Glutamatergic neuron (in vitro differentiated cells): ENCODE measurements around the gene TMEM51. TPM values are rescaled to one million over a fixed set of nuclear protein-coding genes. Genes with fewer than 3 reads are reported as not detected.

Experiments
- DNase-seq: peaks from one replicate; pipeline ENCODE4 v3.0.0; 2022
- H3K27ac Mint-ChIP-seq: one replicate; pipeline ENCODE4 v1.8.0; 2020; ENCODE audit warnings: mild to moderate bottlenecking, mixed read lengths, inconsistent platforms; ENCODE audit not compliant: unreplicated experiment
- H3K27me3 Mint-ChIP-seq: one replicate; pipeline ENCODE4 v1.8.0; 2020; ENCODE audit warnings: mild to moderate bottlenecking, moderate library complexity, mixed read lengths, inconsistent platforms; ENCODE audit not compliant: unreplicated experiment
- H3K36me3 Mint-ChIP-seq: one replicate; pipeline ENCODE4 v1.8.0; 2020; ENCODE audit warnings: mild to moderate bottlenecking, mixed read lengths, inconsistent platforms; ENCODE audit not compliant: unreplicated experiment
- H3K4me1 Mint-ChIP-seq: one replicate; pipeline ENCODE4 v1.8.0; 2020; ENCODE audit warnings: mild to moderate bottlenecking, low read depth, mixed read lengths, inconsistent platforms; ENCODE audit not compliant: unreplicated experiment
- H3K4me3 Mint-ChIP-seq: one replicate; pipeline ENCODE4 v1.8.0; 2020; ENCODE audit warnings: mild to moderate bottlenecking, mixed read lengths, inconsistent platforms; ENCODE audit not compliant: unreplicated experiment
- H3K9me3 Mint-ChIP-seq: one replicate; pipeline ENCODE4 v1.8.0; 2020; ENCODE audit warnings: mild to moderate bottlenecking, moderate library complexity, mixed read lengths, inconsistent platforms; ENCODE audit not compliant: unreplicated experiment
- CTCF ChIP-seq: fragments of 200-600 bp; sonication (generic); IDR thresholded peaks from one replicate; pipeline ENCODE4 v1.5.0; 2021; ENCODE audit not compliant: partially characterized antibody, unreplicated experiment
- total RNA-seq: library from RNA; stranded (reverse); fragmentation: NEBNext Ultra II Directional; extraction: Animal tissue kit (Norgen Biotek cat#: 25700); gene quantifications from one replicate; pipeline ENCODE4 v1.2.1, GENCODE V29; 2021; ENCODE audit not compliant: unreplicated experiment

Gene TMEM51
- total RNA-seq, 1 donor from 2014 or later = 3.2 TPM

DNA sequence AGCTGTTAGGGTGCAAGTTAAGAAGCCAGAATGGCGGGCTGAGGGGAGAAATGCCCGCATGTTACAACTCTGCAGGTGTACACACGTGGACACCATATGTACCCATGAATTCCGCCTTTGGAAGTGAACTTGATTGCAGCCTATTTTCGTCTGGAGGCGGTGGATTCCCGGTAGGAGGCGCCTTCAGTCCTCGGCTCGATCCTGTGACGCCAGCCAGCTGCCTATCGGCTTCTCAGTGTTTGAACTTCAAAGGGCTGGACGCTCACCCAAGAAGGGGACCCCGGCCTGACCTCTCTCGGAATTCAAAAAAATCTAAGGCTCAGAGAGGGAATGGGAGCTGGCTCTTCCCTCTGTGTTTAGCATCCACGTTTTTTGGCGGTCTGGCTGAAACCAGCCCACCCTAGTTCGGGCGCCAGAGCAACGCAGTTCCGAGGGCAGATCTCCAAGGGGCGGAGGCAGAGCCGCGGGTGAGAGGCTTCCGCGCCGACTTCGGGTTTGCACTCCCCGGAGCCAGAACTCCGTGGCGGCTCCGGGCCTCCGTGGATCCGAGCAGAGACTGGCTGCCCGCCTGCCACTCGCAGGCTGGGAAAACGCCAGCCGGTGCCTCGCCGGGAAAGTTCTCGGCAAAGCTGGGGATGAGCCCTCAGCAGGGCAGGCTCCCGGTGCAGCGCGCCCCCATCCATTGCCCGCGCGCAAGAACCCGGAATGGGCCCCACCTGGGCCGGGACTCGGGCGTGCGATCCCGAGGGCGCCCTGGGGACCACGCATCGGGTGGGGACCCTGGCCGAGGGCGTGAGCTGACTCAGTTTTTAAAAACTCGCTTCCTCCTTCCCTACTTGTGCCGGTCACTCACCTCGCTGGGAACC, 996 bp upstream of the TMEM51 start:
- Mint-ChIP-seq H3K27ac (no peak overlapping the region), H3K4me3 (peak overlapping the region; percentile 91), H3K9me3 (peaks cover 11% of the 10 kb centered on the region), H3K27me3 (peaks cover 16% of the 10 kb centered on the region), H3K4me1 (peaks cover 20% of the 10 kb centered on the region), H3K36me3 (no peaks in the 10 kb centered on the region)
- no peak for TF ChIP-seq CTCF
- peak; percentile 77 for DNase-seq

DNA sequence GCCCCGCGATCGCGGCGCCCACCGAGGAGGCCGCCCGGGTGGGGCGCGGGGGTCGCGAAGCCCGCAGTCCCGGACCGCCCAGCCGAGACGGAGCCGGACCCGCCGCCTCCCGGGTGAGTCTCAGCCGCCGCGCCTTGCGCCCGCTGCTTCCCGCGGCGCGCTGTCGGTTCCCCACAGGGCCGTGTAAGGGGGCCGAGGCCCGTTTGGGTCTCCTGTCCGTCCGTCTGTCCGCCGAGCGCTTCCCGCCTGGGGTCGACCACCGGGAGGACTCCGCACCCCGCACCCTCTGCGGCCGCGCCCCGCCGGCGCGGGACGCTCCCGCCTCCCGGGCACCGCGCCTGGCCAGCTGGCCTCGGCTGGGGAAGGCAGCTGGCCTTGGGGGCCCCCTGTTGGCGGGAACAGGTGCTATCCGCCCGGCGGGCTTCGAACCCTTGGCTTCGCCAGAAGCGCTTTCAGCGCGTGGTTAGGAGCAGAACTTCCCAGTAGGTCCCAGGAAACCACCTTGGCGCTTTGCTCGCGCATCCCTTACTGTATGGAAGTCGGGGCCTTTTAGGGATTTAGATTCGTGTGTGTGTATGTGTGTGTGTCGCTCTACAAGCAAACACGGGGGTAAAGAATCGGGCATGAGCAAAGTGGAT, 414 bp downstream of the TMEM51 start:
- Mint-ChIP-seq H3K36me3 (no peaks in the 10 kb centered on the region), H3K27ac (peak overlapping the region; percentile 78), H3K4me1 (peaks cover 15% of the 10 kb centered on the region), H3K27me3 (peaks cover 11% of the 10 kb centered on the region), H3K4me3 (peak overlapping the region; percentile 84), H3K9me3 (peaks cover 11% of the 10 kb centered on the region)
- peak; percentile 80 for TF ChIP-seq CTCF
- peak; percentile 81 for DNase-seq

DNA sequence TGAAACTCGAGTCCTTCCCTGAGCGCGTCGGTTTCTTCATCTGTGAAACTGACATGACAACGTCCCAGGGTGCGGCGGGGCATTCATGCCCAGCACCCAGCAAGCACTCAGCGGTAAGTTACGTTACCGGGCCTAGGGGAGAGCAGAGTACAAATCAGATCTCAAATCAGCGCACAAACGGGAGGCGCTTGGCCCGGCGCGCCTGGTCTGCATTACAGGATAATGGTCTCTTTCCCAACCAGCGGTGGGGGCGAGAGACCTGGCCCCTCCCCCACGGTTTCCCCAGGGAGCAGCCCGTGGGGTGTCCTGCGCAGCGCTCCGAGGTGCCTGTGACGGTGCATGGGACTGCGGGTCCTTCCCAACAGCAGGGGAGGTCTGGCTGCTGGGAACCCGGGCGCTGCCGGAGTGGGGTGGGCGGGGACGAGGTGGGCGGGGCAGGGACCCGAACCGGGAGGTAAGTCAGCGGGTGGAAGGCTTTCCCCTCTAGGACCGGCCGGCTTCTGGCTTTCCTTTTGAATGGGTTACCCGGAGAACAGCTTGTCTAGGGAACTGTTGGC, 1.0 kb downstream of the TMEM51 start:
- peaks cover 11% of the 10 kb centered on the region for H3K27me3 Mint-ChIP-seq
- TF ChIP-seq CTCF = no peak
- H3K4me3 Mint-ChIP-seq = peak overlapping the region; percentile 84
- H3K36me3 Mint-ChIP-seq = no peaks in the 10 kb centered on the region
- peaks cover 11% of the 10 kb centered on the region for H3K9me3 Mint-ChIP-seq
- H3K4me1 Mint-ChIP-seq = peaks cover 15% of the 10 kb centered on the region
- peak; percentile 58 for DNase-seq
- H3K27ac Mint-ChIP-seq = peak overlapping the region; percentile 78

- no peak for TF ChIP-seq CTCF
- Mint-ChIP-seq H3K36me3 (no peaks in the 10 kb centered on the region), H3K27ac (peak overlapping the region; percentile 59), H3K27me3 (peaks cover 11% of the 10 kb centered on the region), H3K4me3 (no peak overlapping the region), H3K9me3 (peaks cover 11% of the 10 kb centered on the region), H3K4me1 (peaks cover 15% of the 10 kb centered on the region)
- no peak for DNase-seq
These were observed 1.6 kb downstream of the TMEM51 start for GRCh38 chr1:15155191-15155590.
